RPMI7951 (cell line): ENCODE results near the gene SND1. TPM values are rescaled to one million over a fixed set of nuclear protein-coding genes. Genes with fewer than 3 reads are reported as not detected.

Experiments used
- DNase-seq: peaks from one replicate; pipeline ENCODE4 v3.0.0-alpha.2; 2012; ENCODE audit warnings: low read depth
- total RNA-seq: library from RNA; depleted of rRNA; stranded (reverse); fragments of >200 nt; shearing (Covaris generic); gene quantifications from 2 replicates; pipeline ENCODE4 v1.2.3, GENCODE V29; 2014

Gene SND1
- total RNA-seq, 1 experiment from 2014 or later, result 148 TPM

GRCh38 chr7:128068785-128069184, 416.8 kb downstream of the SND1 start:
- DNase-seq, result no peak

GRCh38 chr7:128069373-128070364, 417.7 kb downstream of the SND1 start:
- DNase-seq, result no peak

- DNase-seq, result no peak
These were observed 419.4 kb downstream of the SND1 start for GRCh38 chr7:128071376-128071775.

- no peak for DNase-seq
These were observed 419.8 kb downstream of the SND1 start for GRCh38 chr7:128071801-128072200.

- no peak for DNase-seq
These were observed 421.8 kb downstream of the SND1 start for GRCh38 chr7:128073671-128074310.

GRCh38 chr7:128074336-128074735, 422.3 kb downstream of the SND1 start:
- no peak for DNase-seq

- DNase-seq, result no peak
These were observed 422.7 kb downstream of the SND1 start for GRCh38 chr7:128074736-128075135.

GRCh38 chr7:128075242-128076095, 423.5 kb downstream of the SND1 start:
- DNase-seq, result no peak

- DNase-seq, result no peak
These were observed 424.3 kb downstream of the SND1 start for GRCh38 chr7:128076196-128076795.

GRCh38 chr7:128076796-128077271, 424.8 kb downstream of the SND1 start:
- DNase-seq, result no peak

- no peak for DNase-seq
These were observed 426.3 kb downstream of the SND1 start for GRCh38 chr7:128078309-128078708.

- DNase-seq, result no peak
These were observed 428.2 kb downstream of the SND1 start for GRCh38 chr7:128080169-128080568.

GRCh38 chr7:128081351-128081750, 429.4 kb downstream of the SND1 start:
- no peak for DNase-seq

- no peak for DNase-seq
These were observed 429.8 kb downstream of the SND1 start for GRCh38 chr7:128081808-128082207.

- DNase-seq, result no peak
These were observed 430.4 kb downstream of the SND1 start for GRCh38 chr7:128082431-128082830.

- no peak for DNase-seq
These were observed 433.1 kb downstream of the SND1 start for GRCh38 chr7:128084896-128085608.

- no peak for DNase-seq
These were observed 438.5 kb downstream of the SND1 start for GRCh38 chr7:128090492-128090891.

- no peak for DNase-seq
These were observed 439.1 kb downstream of the SND1 start for GRCh38 chr7:128091106-128091505.

GRCh38 chr7:128092221-128092620, 440.2 kb downstream of the SND1 start:
- DNase-seq, result no peak

GRCh38 chr7:128093614-128094570, 441.9 kb downstream of the SND1 start:
- no peak for DNase-seq
